Subcutaneous adipose tissue (tissue), 4 donors: ENCODE results near the gene HS1BP3. TPM values are rescaled to one million over a fixed set of nuclear protein-coding genes. Genes with fewer than 3 reads are reported as not detected.

Experiments
- total RNA-seq, 4 donors: library from RNA; depleted of rRNA; stranded (reverse); fragments of >200 nt; gene quantifications; one replicate each; pipeline ENCODE4 v1.1.0, GENCODE V29; 2016
- TF ChIP-seq, protein P1 (sequence below): fragments of 450-650 bp; IDR thresholded peaks from one replicate; pipeline ENCODE4 v1.5.1; 2016; ENCODE audit warnings: low read depth, mild to moderate bottlenecking, control low read depth, antibody characterized with exemption, moderate library complexity

HS1BP3 gene
- total RNA-seq, 4 donors from 2014 or later, result 12.6 to 37.6 (median 34.7) TPM

DNA sequence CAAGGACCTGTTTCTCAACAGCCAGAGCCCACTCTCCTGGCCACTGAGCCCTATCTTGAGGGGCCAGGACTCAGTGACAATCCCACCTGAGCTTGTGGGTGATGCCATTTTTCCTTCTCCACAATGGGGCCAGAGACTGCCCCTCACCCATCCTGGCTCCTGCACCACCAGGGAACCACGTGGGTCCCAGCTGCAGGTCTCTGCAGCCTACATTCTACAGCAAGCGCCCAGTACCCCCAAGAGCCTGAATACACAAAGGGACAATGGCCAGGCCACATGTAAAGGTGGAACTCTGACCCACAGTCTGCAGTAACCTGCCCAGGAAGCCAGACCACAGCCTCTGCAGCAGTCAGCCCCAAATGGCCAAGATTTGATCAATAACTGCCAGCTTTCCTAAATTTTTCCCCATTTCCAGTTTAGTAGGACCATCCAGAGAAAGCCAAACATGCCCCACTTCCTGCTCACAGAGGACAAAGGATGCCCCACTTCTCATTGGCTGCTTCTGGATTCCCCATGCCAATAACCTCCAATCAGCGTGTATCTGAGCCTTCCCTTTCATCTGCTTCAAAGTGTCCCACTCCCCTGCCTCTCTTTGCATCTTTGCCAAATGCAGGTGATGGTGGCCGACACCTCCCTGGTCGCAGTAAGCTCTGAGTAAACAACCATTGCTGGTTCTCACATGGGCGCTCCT is 19.1 kb downstream of the HS1BP3 start:
- TF ChIP-seq, protein P1, sequence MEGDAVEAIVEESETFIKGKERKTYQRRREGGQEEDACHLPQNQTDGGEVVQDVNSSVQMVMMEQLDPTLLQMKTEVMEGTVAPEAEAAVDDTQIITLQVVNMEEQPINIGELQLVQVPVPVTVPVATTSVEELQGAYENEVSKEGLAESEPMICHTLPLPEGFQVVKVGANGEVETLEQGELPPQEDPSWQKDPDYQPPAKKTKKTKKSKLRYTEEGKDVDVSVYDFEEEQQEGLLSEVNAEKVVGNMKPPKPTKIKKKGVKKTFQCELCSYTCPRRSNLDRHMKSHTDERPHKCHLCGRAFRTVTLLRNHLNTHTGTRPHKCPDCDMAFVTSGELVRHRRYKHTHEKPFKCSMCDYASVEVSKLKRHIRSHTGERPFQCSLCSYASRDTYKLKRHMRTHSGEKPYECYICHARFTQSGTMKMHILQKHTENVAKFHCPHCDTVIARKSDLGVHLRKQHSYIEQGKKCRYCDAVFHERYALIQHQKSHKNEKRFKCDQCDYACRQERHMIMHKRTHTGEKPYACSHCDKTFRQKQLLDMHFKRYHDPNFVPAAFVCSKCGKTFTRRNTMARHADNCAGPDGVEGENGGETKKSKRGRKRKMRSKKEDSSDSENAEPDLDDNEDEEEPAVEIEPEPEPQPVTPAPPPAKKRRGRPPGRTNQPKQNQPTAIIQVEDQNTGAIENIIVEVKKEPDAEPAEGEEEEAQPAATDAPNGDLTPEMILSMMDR, result no peak

DNA sequence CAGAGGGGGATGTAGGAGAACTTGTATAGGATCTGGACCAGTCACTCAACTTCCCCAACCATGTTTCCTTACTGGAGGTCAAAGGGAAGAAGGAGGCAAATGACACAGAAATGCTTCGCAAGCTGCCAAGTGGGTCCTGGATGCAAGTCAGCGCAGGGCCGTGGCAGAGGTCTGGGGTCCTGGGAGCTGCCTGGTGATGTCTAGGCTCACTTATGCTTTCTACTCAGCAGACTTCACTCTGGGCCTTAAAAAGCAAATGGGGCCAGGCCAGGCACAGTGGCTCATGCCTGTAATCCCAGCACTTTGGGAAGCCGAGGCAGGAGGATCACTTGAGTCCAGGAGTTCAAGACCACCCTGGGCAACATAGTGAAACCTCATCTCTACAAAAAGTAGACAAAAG is 19.9 kb downstream of the HS1BP3 start:
- TF ChIP-seq, protein P1, result no peak

DNA sequence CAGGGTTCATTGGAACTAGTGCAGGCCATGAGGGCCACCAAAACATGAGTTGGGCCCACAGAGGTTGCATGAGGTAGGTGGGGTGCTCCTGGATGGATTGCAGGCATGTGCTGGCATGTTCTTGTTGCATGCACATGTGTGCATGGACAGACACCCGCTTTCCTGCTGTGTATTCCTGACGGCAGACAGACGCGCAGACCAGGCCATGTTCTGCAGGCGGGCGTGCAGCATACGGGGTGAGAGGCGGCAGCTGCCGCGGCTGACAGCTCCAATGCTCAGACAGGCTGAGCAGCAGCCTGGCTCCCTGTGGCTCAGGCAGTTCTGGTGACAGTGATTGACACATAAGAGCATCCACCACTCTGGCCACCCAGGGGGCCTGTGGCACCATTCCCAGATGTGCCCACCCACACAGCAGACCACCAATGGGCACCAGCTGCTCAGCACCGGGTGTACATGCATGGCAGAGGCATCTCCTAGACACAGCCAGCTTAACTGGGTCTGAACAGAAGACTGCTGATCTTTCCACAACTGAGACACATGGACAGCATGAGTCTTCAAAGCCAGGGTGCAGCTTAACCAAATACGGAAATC is 21.2 kb downstream of the HS1BP3 start:
- TF ChIP-seq, protein P1, result no peak

DNA sequence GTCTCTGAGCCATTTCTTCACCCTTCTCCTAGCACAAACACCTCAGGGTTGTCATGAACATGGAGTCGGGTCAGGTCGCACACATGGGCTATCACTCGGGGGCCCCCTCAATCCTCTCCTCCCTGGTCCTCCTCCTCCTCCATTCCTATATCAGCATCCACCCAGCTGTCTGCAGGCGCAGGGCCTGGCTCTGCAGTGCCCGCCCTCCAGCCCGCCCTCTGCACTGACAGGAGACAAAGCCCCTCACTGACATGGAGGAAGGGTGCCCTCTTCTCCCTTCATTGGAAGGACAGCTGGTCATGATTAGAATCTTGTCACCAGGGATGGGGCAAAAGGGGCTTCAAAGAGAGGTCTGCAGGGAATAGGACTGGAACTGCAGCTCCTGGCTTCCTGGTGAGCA is 21.7 kb downstream of the HS1BP3 start:
- TF ChIP-seq, protein P1, result no peak

DNA sequence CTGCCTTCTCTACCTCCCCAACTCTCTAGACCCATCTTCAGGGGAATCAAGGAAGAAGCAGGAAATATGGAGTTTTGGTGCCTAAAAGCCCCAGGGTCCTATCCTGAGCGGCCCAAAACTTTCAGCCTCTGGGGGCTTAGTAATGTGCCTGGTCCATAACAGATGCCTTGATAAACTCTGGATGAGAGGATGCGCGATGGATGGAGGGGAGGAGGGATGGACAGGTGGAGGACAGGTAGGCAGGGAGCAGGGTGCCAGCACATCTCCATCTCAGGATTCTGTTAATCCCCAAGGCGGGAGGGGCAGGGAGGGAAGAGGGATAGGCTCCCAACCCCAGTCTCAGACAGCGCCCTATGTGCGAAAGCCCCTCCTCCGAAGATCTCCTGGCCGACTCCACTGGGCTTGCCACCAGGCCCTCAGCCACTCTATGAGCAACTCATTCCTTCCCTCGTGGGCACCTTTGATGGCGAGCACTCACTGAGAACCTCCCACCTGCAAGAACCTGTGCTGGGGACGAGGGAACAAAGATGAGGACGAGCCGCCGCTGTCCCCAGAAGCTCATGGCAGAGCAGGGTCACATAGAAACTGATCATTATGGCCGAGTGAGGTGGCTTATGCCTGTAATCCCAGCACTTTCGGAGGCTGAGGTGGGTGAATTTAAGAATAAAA is 23.1 kb downstream of the HS1BP3 start:
- TF ChIP-seq, protein P1, result no peak

DNA sequence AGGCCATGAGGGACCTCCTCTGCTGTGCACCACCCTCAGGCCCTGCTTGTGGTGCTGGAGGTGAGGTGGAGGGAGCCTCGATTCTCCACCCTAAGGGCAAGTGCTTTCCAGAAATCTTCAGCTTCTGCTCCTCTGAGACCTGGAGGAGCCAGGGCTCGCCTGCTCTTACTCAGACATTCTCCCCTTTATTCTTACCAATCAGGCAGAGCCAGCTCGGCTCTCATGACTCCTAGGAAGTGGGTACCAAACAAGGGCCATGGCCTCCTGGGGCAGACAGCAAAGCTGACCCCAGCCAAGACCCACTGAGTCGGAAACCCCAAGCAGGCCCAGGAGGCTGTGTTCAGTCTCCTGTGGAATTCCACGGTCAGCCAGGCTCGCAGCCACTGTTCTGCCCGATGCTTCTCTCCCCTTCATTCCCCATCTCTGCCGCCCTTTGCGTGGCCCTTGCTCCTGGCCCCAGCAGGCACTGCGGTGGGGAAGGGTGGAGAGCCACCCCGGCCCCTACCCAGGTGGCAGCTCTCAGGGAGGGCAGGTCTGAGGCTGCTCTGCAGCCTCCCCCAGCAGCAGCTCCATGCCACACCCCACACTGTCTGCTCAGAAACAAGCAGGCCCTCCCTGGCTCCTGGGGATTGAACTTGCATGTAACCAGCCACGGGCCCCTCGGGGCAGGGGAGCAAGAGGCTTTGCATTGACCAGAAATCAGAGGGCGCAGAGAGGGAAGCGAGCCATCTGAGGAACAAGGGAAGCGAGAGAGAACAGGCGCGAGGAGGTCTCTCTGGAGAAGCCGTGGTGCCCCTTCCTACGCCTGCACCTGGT is 24.0 kb downstream of the HS1BP3 start:
- TF ChIP-seq, protein P1, result no peak

DNA sequence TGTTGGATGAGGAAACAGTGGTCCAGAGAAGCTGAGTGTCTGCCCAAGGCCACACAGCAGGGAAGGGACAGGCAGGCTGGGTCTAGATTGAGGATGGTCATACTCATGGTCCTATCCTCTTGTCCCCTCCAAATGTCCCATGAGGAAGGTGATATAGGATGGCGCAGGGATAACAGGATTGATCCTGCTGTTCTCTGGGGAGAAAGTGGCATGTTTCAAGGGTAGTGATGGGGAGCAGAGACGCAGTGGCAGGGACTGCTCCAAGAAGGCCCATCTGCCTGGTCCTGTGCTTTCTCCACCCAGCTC is 24.6 kb downstream of the HS1BP3 start:
- TF ChIP-seq, protein P1, result no peak
